ENCODE results near the gene PPP1R13B. TPM values are rescaled to one million over a fixed set of nuclear protein-coding genes. Genes with fewer than 3 reads are reported as not detected.

Gene PPP1R13B
- total RNA-seq, 1 experiment from 2014 or later: 17.8 TPM

DNA sequence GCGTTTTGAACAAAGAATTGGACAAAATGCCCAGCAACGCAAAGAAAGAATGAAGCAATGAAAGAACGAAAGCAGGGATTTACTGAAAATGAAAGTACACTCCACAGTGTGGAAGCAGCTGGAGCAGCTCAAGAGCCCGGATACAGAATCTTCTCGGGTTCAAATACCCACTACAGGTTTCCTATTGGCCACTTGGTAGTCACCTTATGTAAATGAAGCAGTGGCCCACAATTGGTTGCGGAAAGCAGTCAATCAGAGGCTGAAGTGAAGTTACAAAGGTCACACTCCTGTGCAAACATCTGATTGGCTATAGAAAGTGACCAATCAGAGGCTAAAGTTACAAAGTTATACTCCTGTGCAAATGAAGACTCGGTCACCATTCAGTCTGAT is 15.0 kb upstream of the PPP1R13B start:
- no peak overlapping the region for H3K4me2 ChIP-seq (ENCODE audit: low read length)
- peak; percentile 44; the same call in 1 of the 2 replicates for ATAC-seq
- CTCF ChIA-PET: no interaction called here
- peaks cover 0 to 2% of the 10 kb centered on the region in 2 experiments; a peak in 2 of 4 replicates for H3K4me1 ChIP-seq (ENCODE audit: control insufficient read depth in 1 of 2, insufficient read depth in 2 of 2, low read length in 2 of 2)
- intact Hi-C loops (cut with micrococcal nuclease): no loop called here
- no peaks in the 10 kb centered on the region for H3K36me3 ChIP-seq (ENCODE audit: control insufficient read depth in 1 of 2, insufficient read depth in 2 of 2, low read length in 2 of 2)
- no peak overlapping the region for H3K4me3 ChIP-seq (replicated peaks in 1 of 2; ENCODE audit: low read depth in 1 of 2, low read length in 2 of 2)
- H2AFZ ChIP-seq (ENCODE audit: low read depth, low read length, poor library complexity, severe bottlenecking): no peak overlapping the region
- H3K79me2 ChIP-seq (ENCODE audit: insufficient read depth, low read length): no peaks in the 10 kb centered on the region
- H4K20me1 ChIP-seq (ENCODE audit: insufficient read depth): no peaks in the 10 kb centered on the region
- POLR2A ChIA-PET: no interaction called here
- RAD21 ChIA-PET (ENCODE audit: low non-redundant PET in 1 of 2, low total read pairs in 2 of 2, uncharacterized antibody in 2 of 2, unreplicated experiment in 2 of 2): no interaction called here
- H3K9me2 ChIP-seq (ENCODE audit: insufficient read depth): no peaks in the 10 kb centered on the region
- H3K27me3 ChIP-seq (ENCODE audit: insufficient read depth, low read length): no peaks in the 10 kb centered on the region; the same call in 1 of the 2 replicates
- H3K9ac ChIP-seq (ENCODE audit: low read length): no peak overlapping the region
- TF ChIP-seq, protein P1, sequence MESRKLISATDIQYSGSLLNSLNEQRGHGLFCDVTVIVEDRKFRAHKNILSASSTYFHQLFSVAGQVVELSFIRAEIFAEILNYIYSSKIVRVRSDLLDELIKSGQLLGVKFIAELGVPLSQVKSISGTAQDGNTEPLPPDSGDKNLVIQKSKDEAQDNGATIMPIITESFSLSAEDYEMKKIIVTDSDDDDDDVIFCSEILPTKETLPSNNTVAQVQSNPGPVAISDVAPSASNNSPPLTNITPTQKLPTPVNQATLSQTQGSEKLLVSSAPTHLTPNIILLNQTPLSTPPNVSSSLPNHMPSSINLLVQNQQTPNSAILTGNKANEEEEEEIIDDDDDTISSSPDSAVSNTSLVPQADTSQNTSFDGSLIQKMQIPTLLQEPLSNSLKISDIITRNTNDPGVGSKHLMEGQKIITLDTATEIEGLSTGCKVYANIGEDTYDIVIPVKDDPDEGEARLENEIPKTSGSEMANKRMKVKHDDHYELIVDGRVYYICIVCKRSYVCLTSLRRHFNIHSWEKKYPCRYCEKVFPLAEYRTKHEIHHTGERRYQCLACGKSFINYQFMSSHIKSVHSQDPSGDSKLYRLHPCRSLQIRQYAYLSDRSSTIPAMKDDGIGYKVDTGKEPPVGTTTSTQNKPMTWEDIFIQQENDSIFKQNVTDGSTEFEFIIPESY (IDR thresholded peaks at IDR 0.05; ENCODE audit: extremely low read depth, insufficient replicate concordance, low read length): no peak
- TF ChIP-seq YY1 (IDR thresholded peaks at IDR 0.05; ENCODE audit: extremely low read depth, insufficient replicate concordance, low read depth, low read length) (no peak), JUND (IDR thresholded peaks at IDR 0.05) (no peak), ELF1 (IDR thresholded peaks at IDR 0.05; ENCODE audit: borderline replicate concordance, low read depth) (no peak)
- H3K27ac ChIP-seq (ENCODE audit: low read depth, low read length): no peak overlapping the region
- H3K9me3 ChIP-seq (ENCODE audit: control insufficient read depth in 1 of 2, insufficient read depth in 1 of 2, low read depth in 1 of 2, low read length in 2 of 2): no peaks in the 10 kb centered on the region
- no TSS peak for BruUV-seq (replicated peaks)
- DNase-seq (ENCODE audit: low read depth, low spot score): no peak

DNA sequence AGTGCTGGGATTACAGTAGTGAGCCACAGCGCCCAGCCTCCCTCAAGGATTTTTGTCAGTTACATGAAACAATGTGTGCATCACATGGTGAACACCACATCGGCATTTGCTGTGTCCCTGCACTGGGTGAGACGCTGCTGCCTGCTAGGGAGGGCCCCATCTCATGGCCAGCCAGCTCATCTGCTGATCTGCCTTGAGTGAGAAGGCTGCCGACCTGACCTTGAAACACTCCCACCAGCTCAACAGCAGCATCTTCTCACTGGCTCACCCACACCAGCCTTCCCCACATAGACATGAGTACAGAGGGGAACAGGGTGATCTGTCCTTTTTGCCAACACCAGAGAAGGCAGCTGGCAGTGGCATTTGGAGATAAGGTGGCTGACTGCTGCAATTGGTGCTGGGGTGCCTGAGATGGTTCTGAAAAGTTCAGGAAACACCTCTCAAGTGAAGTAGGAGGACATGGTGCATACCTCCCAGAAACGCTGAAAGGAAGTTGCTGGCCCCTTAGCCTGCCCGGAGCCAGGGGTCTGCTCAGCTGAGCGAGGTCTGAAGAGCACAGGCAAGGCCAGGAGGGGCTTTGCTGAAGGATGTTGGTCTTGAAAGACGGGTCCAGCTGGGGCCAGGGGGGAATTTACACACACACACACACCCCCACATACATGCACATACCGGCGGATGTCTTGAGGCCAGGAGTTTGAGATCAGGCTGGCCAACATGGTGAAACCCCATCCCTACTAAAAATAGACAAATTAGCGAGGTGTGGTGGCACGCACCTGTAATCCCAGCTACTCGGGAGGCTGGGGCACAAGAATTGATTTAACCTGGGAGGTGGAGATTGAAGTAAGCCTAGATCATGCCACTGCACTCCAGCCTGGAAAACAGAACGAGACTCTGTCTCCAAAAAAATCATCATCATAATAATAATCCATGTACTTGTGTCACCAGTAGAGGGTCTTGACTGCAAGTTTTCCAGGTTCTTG is 14.3 kb upstream of the PPP1R13B start:
- H3K79me2 ChIP-seq (ENCODE audit: insufficient read depth, low read length): no peaks in the 10 kb centered on the region
- H3K4me1 ChIP-seq (ENCODE audit: control insufficient read depth in 1 of 2, insufficient read depth in 2 of 2, low read length in 2 of 2): no peaks in the 10 kb centered on the region
- H3K9me2 ChIP-seq (ENCODE audit: insufficient read depth): no peaks in the 10 kb centered on the region
- DNase-seq (ENCODE audit: low read depth, low spot score): no peak
- CTCF ChIA-PET: no interaction called here
- H3K4me2 ChIP-seq (ENCODE audit: low read length): no peak overlapping the region
- intact Hi-C loops (cut with micrococcal nuclease): no loop called here
- no peaks in the 10 kb centered on the region for H3K9me3 ChIP-seq (ENCODE audit: control insufficient read depth in 1 of 2, insufficient read depth in 1 of 2, low read depth in 1 of 2, low read length in 2 of 2)
- POLR2A ChIA-PET: no interaction called here
- no TSS peak for BruUV-seq (replicated peaks)
- no peaks in the 10 kb centered on the region; the same call in 1 of the 2 replicates for H3K27me3 ChIP-seq (ENCODE audit: insufficient read depth, low read length)
- no peak overlapping the region for H2AFZ ChIP-seq (ENCODE audit: low read depth, low read length, poor library complexity, severe bottlenecking)
- no peak for ATAC-seq
- no peak overlapping the region for H3K4me3 ChIP-seq (replicated peaks in 1 of 2; ENCODE audit: low read depth in 1 of 2, low read length in 2 of 2)
- no peak overlapping the region for H3K9ac ChIP-seq (ENCODE audit: low read length)
- H4K20me1 ChIP-seq (ENCODE audit: insufficient read depth): no peaks in the 10 kb centered on the region
- H3K36me3 ChIP-seq (ENCODE audit: control insufficient read depth in 1 of 2, insufficient read depth in 2 of 2, low read length in 2 of 2): no peaks in the 10 kb centered on the region
- TF ChIP-seq TCF7L2 (IDR thresholded peaks at IDR 0.05; ENCODE audit: borderline replicate concordance, extremely low read depth, insufficient read depth, insufficient read length) (no peak), SP1 (IDR thresholded peaks at IDR 0.05; ENCODE audit: low read depth) (no peak), SRF (IDR thresholded peaks at IDR 0.05; ENCODE audit: low read depth) (no peak)
- TF ChIP-seq, protein P1 (IDR thresholded peaks at IDR 0.05; ENCODE audit: extremely low read depth, insufficient replicate concordance, low read length): no peak
- RAD21 ChIA-PET (ENCODE audit: low non-redundant PET in 1 of 2, low total read pairs in 2 of 2, uncharacterized antibody in 2 of 2, unreplicated experiment in 2 of 2): no interaction called here
- no peak overlapping the region for H3K27ac ChIP-seq (ENCODE audit: low read depth, low read length)
